ENCODE results near the gene PKLR.
"Not testable (repeated sequence)": the region's sequence is repeated elsewhere in the genome, so short reads cannot be mapped to it uniquely, and the experiment has no call there.

PKLR gene

DNA sequence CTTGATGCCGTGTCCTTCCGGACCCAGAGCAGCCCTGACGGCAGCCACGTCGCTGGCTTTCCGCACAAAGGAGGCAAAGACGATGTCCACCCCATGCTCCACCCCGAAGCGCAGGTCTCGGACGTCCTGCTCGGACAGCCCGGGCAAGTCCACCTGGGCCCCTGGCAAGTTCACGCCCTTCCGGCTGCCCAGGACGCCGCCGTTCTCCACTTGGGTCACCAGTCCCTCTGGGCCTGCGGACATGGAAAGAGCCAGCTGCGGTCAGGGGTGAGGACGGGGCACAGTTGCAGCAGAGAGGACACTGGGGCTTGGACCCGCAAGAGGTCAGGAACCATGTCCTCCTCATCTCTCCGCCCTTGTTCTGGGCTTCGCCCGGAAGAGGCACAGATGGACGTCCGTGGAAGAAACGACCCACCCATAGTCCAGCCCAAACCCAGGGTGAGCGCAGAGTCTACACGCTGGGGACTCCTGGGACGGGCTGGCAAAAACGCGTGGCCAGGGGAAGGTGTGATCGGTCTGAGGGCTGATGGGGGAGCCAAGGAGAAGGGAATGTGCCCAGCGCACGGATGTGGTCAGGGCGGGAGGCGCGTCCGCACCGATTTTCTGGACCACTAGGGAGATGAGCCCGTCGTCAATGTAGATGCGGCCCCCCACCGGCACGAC, 6.6 kb downstream of the PKLR start:
- H3K36me3 ChIP-seq (ENCODE audit: control insufficient read depth, insufficient read depth, low read length), result no peaks in the 10 kb centered on the region
- H3K9me3 ChIP-seq (ENCODE audit: control insufficient read depth, low read length), result no peaks in the 10 kb centered on the region
- H3K4me1 ChIP-seq (ENCODE audit: control insufficient read depth, insufficient read depth, low read length), result no peaks in the 10 kb centered on the region
- H3K9ac ChIP-seq (ENCODE audit: low read length), result no peak overlapping the region
- no peak overlapping the region for H3K4me3 ChIP-seq (ENCODE audit: low read length)
- peaks cover 36% of the 10 kb centered on the region for H3K27me3 ChIP-seq (ENCODE audit: control insufficient read depth, insufficient read depth, low read length)

DNA sequence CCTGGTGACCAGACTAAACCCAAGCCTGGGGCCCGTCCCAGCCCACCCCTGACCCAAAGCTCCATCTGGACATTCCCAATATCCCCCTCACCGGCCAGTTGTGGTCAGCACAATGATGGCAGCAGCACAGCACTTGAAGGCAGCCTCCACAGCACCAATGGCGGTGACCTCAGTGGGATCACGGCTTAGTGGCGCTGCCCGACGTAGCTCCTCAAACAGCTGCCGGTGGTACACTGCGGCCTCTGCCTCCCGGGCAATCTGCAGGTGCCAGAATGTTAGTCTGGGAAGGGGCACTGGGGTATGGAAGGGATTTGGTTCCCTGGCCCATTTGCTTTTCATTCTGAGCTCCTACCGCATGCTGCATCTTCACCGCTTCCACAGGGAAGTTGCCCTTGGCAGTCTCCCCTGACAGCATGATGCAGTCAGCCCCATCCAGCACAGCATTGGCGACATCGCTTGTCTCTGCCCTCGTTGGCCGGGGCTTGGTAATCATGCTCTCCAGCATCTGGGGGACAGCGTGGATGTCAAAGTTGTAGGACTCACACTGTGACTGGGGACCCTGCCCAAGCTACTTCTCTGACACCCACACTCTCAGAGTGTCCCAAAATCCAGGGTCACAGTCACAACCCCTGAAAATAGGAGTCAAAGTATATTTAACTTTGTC, 8.0 kb downstream of the PKLR start:
- H3K36me3 ChIP-seq (ENCODE audit: control insufficient read depth, insufficient read depth, low read length), result no peaks in the 10 kb centered on the region
- no peaks in the 10 kb centered on the region for H3K4me1 ChIP-seq (ENCODE audit: control insufficient read depth, insufficient read depth, low read length)
- H3K27me3 ChIP-seq (ENCODE audit: control insufficient read depth, insufficient read depth, low read length), result peaks cover 36% of the 10 kb centered on the region
- no peak overlapping the region for H3K9ac ChIP-seq (ENCODE audit: low read length)
- no peaks in the 10 kb centered on the region for H3K9me3 ChIP-seq (ENCODE audit: control insufficient read depth, low read length)
- no peak overlapping the region for H3K4me3 ChIP-seq (ENCODE audit: low read length)

DNA sequence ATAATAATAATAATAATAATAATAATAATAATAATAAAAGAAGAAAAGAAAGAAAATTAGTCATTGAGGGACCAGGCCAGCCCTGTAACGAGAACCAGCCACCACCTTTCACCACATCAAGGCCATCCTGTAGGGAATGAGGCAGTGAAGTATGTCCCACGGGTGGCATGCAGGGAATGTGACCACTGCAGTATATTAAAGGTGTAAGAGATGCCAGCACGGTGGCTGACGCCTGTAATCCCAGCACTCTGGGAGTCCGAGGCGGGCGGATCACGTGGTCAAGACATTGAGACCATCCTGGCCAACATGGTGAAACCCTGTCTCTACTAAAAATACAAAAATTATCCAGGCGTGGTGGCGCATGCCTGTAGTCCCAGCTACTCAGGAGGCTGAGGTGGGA, 10.2 kb downstream of the PKLR start:
- not testable (repeated sequence) for H3K9ac ChIP-seq (ENCODE audit: low read length); H3K4me3 ChIP-seq (ENCODE audit: low read length); H3K4me1 ChIP-seq (ENCODE audit: control insufficient read depth, insufficient read depth, low read length); H3K36me3 ChIP-seq (ENCODE audit: control insufficient read depth, insufficient read depth, low read length); H3K9me3 ChIP-seq (ENCODE audit: control insufficient read depth, low read length)
- peaks cover 22% of the 10 kb centered on the region for H3K27me3 ChIP-seq (ENCODE audit: control insufficient read depth, insufficient read depth, low read length)

DNA sequence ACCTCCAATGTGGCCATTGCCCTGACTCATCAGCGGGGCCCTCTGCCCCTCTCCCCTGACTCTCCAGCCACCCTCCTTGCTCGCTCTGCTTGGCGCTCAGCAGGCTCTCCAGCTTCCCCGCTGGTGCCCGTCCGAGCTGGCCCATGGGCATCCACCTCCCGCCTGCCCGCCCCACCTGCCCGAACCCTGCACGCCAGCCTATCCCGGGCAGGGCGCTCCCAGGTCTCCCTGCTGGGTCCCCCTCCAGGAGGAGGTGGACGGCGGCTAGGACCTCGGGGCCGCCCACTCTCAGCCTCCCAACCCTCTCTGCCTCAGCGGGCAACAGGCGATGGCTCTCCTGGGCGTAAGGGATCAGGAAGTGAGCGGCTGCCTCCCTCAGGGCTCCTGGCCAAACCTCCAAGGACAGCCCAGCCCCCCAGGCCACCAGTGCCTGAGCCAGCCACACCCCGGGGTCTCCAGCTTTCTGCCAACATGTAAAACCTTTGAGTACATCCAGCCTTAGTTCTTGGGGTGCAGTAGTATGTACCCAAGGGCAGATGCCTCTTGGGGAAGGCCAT, 13.2 kb downstream of the PKLR start:
- Histone ChIP-seq H3K9ac (ENCODE audit: low read length) (no peak overlapping the region), H3K27me3 (ENCODE audit: control insufficient read depth, insufficient read depth, low read length) (no peaks in the 10 kb centered on the region), H3K36me3 (ENCODE audit: control insufficient read depth, insufficient read depth, low read length) (no peaks in the 10 kb centered on the region), H3K4me3 (ENCODE audit: low read length) (no peak overlapping the region), H3K9me3 (ENCODE audit: control insufficient read depth, low read length) (no peaks in the 10 kb centered on the region), H3K4me1 (ENCODE audit: control insufficient read depth, insufficient read depth, low read length) (no peaks in the 10 kb centered on the region)

DNA sequence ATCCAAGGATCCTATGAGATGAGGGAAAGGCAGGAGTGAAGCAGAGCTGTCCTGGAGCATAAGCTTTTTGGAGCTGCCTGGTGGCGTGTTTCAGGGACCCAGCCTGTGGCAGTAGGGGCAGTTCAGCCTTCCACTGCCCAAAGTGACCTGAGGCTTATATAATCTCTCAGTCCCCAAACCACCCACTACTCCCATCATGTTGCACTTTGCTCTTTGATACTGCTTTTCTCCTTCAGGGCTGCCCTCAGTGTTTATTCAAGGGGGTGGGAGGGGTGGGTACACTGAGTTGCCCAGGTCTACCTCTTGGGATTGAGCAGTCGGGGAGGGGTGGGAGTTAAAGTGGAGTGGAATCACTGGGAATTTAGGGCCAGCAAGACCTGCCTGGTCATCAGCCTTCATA, 14.7 kb downstream of the PKLR start:
- Histone ChIP-seq H3K36me3 (ENCODE audit: control insufficient read depth, insufficient read depth, low read length) (no peaks in the 10 kb centered on the region), H3K4me3 (ENCODE audit: low read length) (no peak overlapping the region), H3K4me1 (ENCODE audit: control insufficient read depth, insufficient read depth, low read length) (no peaks in the 10 kb centered on the region), H3K9me3 (ENCODE audit: control insufficient read depth, low read length) (no peaks in the 10 kb centered on the region), H3K27me3 (ENCODE audit: control insufficient read depth, insufficient read depth, low read length) (no peaks in the 10 kb centered on the region), H3K9ac (ENCODE audit: low read length) (no peak overlapping the region)

DNA sequence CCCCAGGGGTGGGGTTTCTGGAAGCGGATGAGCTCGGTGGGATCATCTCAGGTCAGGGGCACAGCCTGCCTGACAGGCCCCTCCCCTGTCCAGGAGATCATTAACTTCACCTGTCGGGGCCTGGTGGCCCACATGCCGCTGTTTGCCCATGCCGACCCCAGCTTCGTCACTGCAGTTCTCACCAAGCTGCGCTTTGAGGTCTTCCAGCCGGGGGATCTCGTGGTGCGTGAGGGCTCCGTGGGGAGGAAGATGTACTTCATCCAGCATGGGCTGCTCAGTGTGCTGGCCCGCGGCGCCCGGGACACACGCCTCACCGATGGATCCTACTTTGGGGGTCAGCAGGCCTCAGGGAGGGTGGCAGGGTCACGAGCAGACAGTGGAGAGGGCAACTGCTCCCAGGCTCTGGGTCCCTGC, 15.6 kb downstream of the PKLR start:
- H3K9ac ChIP-seq (ENCODE audit: low read length), result no peak overlapping the region
- no peaks in the 10 kb centered on the region for H3K36me3 ChIP-seq (ENCODE audit: control insufficient read depth, insufficient read depth, low read length)
- no peaks in the 10 kb centered on the region for H3K4me1 ChIP-seq (ENCODE audit: control insufficient read depth, insufficient read depth, low read length)
- H3K9me3 ChIP-seq (ENCODE audit: control insufficient read depth, low read length), result no peaks in the 10 kb centered on the region
- no peaks in the 10 kb centered on the region for H3K27me3 ChIP-seq (ENCODE audit: control insufficient read depth, insufficient read depth, low read length)
- no peak overlapping the region for H3K4me3 ChIP-seq (ENCODE audit: low read length)

DNA sequence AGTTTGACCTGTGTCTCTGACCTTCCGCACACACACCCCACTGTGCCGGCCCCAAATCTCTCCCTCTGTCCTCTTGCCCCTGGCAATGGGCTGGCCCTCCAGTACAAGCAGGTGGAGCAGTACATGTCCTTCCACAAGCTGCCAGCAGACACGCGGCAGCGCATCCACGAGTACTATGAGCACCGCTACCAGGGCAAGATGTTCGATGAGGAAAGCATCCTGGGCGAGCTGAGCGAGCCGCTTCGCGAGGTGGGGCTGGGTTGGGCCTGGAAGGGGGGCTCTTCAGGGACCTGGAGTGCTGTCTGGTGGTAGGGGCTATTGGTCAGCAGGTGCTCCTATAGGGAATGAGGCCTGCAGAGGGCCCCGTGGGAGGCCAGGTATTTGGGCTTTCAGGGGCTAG, 16.2 kb downstream of the PKLR start:
- no peaks in the 10 kb centered on the region for H3K27me3 ChIP-seq (ENCODE audit: control insufficient read depth, insufficient read depth, low read length)
- H3K4me1 ChIP-seq (ENCODE audit: control insufficient read depth, insufficient read depth, low read length), result no peaks in the 10 kb centered on the region
- H3K36me3 ChIP-seq (ENCODE audit: control insufficient read depth, insufficient read depth, low read length), result no peaks in the 10 kb centered on the region
- no peak overlapping the region for H3K4me3 ChIP-seq (ENCODE audit: low read length)
- no peaks in the 10 kb centered on the region for H3K9me3 ChIP-seq (ENCODE audit: control insufficient read depth, low read length)
- H3K9ac ChIP-seq (ENCODE audit: low read length), result no peak overlapping the region

DNA sequence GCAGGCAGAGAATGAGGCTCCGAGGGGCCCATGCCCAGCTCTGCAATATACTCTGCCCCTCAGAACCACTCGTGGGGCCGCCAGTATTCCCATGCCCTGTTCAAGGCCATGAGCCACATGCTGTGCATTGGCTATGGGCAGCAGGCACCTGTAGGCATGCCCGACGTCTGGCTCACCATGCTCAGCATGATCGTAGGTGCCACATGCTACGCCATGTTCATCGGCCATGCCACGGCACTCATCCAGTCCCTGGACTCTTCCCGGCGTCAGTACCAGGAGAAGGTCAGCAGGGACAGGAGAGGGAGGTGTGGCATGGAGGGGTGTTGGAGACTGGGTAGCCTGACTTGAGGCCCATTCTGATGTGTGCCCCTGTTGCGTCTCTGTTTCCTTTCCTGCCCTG, 16.8 kb downstream of the PKLR start:
- no peaks in the 10 kb centered on the region for H3K4me1 ChIP-seq (ENCODE audit: control insufficient read depth, insufficient read depth, low read length)
- H3K9ac ChIP-seq (ENCODE audit: low read length), result no peak overlapping the region
- H3K9me3 ChIP-seq (ENCODE audit: control insufficient read depth, low read length), result no peaks in the 10 kb centered on the region
- H3K36me3 ChIP-seq (ENCODE audit: control insufficient read depth, insufficient read depth, low read length), result no peaks in the 10 kb centered on the region
- no peaks in the 10 kb centered on the region for H3K27me3 ChIP-seq (ENCODE audit: control insufficient read depth, insufficient read depth, low read length)
- H3K4me3 ChIP-seq (ENCODE audit: low read length), result no peak overlapping the region

DNA sequence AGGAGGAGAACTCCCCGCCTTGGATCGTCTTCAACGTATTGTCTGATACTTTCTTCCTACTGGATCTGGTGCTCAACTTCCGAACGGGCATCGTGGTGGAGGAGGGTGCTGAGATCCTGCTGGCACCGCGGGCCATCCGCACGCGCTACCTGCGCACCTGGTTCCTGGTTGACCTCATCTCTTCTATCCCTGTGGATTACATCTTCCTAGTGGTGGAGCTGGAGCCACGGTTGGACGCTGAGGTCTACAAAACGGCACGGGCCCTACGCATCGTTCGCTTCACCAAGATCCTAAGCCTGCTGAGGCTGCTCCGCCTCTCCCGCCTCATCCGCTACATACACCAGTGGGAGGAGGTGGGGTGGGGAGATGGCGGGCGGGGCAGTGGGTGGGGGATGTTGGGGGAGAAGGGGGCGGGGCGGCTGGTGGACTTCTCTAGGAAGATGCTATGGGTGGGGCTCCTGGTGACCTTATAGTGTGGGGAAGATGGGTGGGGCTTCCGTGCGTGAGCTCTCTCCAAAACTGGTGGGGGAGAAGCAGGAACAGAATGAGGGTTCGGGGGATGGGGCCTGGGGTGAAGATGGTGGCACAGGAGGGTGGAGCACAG, 18.6 kb downstream of the PKLR start:
- no peaks in the 10 kb centered on the region for H3K27me3 ChIP-seq (ENCODE audit: control insufficient read depth, insufficient read depth, low read length)
- no peak overlapping the region for H3K9ac ChIP-seq (ENCODE audit: low read length)
- no peaks in the 10 kb centered on the region for H3K36me3 ChIP-seq (ENCODE audit: control insufficient read depth, insufficient read depth, low read length)
- H3K9me3 ChIP-seq (ENCODE audit: control insufficient read depth, low read length), result no peaks in the 10 kb centered on the region
- peaks cover 3% of the 10 kb centered on the region for H3K4me1 ChIP-seq (ENCODE audit: control insufficient read depth, insufficient read depth, low read length)
- H3K4me3 ChIP-seq (ENCODE audit: low read length), result no peak overlapping the region

DNA sequence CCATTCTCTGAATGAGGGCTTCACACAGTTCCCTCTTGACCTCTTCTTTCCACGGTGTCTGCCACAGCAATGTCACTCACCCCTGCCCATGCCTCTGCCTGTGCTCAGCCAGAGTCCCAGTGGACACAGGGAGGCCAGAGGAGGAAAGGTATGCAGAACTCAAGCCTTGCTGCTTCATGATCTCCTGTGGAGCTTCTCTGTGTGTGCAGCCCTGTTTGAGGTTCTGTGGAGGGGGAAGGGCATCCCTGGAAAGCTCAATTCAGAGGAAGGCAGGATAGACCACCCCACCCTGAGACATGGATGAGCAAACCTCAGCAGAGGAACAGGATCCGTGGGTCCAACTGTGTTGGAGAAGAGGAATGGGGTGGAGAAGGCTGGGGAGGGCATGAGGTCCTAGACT, 22.0 kb downstream of the PKLR start:
- no peaks in the 10 kb centered on the region for H3K27me3 ChIP-seq (ENCODE audit: control insufficient read depth, insufficient read depth, low read length)
- peaks cover 3% of the 10 kb centered on the region for H3K4me1 ChIP-seq (ENCODE audit: control insufficient read depth, insufficient read depth, low read length)
- no peak overlapping the region for H3K9ac ChIP-seq (ENCODE audit: low read length)
- no peaks in the 10 kb centered on the region for H3K36me3 ChIP-seq (ENCODE audit: control insufficient read depth, insufficient read depth, low read length)
- H3K9me3 ChIP-seq (ENCODE audit: control insufficient read depth, low read length), result no peaks in the 10 kb centered on the region
- H3K4me3 ChIP-seq (ENCODE audit: low read length), result no peak overlapping the region

DNA sequence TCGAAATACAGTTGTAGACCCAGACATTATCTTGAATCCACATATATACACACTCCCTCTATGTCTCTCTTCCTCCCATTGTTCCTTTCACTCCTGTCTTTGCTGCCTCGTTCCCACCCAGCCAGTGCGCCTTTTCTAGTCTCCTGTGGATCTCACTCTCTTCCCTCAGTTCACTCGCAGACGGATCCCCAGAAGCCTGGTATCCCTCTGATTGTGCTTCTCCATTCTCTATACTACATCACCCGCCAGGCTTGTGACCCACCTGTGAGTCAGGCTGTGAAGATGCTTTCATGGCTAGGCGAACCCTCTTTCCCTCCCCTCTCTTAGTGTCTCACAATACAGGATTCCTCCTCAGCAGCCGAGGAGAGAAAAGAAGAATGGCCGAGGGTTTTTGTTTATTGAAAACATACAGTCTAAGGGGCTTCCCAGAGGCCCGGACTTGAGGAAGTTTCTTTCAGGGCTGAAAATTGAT, 22.5 kb downstream of the PKLR start:
- Histone ChIP-seq H3K9me3 (ENCODE audit: control insufficient read depth, low read length) (no peaks in the 10 kb centered on the region), H3K9ac (ENCODE audit: low read length) (no peak overlapping the region), H3K4me3 (ENCODE audit: low read length) (no peak overlapping the region), H3K36me3 (ENCODE audit: control insufficient read depth, insufficient read depth, low read length) (no peaks in the 10 kb centered on the region), H3K4me1 (ENCODE audit: control insufficient read depth, insufficient read depth, low read length) (peaks cover 3% of the 10 kb centered on the region), H3K27me3 (ENCODE audit: control insufficient read depth, insufficient read depth, low read length) (no peaks in the 10 kb centered on the region)

DNA sequence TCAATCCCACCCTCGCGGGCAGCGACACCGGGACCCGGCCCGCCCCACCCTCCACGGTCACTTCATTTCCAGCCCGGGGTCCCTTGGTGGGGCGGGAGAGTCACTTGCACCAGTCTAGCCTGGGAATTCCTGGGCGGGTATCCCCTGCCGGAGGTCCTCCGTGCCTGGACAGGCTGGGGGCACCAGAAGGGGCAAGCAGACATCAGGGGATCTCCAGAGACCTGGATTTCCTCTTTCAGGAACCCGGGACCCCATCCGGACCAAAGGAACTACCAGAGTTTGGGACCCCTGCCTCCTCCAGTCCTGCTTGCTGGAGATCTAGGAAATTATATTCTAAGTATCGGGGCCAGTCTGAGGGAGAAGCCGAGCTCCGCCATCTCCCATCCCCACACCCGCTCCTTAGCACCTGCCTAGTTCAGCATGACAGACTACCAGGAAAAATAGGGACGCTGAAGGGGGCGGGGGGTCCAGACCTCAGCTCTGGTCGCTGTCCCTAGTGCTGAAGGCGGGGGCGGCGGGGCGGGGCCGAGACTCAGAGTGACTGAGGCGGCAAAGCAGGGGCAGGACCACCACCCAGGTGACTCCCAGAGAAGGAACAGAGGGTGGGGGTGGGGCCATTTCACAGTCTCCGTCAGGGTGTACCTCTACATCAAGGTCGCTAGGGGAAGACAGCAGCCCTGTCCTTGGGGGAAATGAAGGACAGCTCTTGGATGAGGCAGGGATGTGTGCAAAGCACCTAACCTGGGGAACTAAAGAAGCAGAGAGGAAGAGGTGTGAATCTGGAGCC, 23.1 kb downstream of the PKLR start:
- H3K36me3 ChIP-seq (ENCODE audit: control insufficient read depth, insufficient read depth, low read length), result no peaks in the 10 kb centered on the region
- peak overlapping the region; percentile 73 for H3K9ac ChIP-seq (ENCODE audit: low read length)
- H3K27me3 ChIP-seq (ENCODE audit: control insufficient read depth, insufficient read depth, low read length), result no peaks in the 10 kb centered on the region
- H3K4me3 ChIP-seq (ENCODE audit: low read length), result peak overlapping the region; percentile 69
- H3K9me3 ChIP-seq (ENCODE audit: control insufficient read depth, low read length), result no peaks in the 10 kb centered on the region
- peaks cover 3% of the 10 kb centered on the region for H3K4me1 ChIP-seq (ENCODE audit: control insufficient read depth, insufficient read depth, low read length)
